CD4-positive, alpha-beta T cell treated with Interleukin-6 at 100 ng/mL for 8 hours (primary cell): ENCODE measurements around the gene FUT1.

ENCODE experiments used
- DNase-seq: peaks from one replicate; pipeline ENCODE4 v3.0.0-alpha.2; 2020; ENCODE audit warnings: mixed read lengths, low spot score

FUT1 gene

DNA sequence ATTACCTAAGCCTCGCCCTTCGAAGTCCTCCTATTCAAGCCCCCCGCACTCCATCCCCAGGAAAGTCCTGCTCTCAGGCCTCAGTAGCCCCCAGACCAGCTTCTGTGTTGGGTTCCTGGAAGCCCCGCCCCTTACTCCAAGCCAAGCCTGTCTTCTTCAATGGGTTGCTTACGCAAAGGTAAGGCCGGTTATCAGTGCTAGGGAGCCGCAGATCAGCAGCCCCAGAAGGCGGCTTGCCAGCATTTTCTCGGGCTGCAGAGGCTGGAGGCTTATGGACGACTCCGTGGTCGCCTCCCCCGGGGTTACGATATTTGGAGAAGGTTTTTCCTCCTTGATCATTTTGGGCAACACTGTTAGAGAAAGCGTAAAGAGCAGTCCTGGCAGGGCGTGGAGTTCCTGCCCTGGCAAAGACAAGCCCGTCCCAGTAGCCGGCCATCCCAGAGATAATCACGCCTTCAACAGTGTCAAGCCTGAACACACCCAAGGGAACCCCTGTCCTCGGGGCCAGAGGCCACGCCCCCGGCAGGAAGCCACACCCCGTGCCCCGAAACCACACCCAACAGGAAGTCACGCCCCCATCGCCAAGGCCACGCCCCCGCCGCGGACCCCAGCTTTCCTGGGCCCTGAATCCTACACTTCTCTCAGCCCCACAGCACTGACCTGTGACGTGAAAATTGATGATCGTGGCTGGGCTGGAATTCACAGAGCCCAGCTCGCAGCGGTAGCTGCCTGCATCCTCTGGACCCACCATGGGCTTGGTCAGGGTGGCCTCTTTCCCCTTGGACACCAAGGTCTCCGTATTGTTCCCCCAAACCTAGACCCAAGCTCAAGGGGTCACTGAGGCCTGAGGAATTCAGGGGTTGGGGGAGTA lies 11.1 kb downstream of the FUT1 start:
- no peak for DNase-seq

DNA sequence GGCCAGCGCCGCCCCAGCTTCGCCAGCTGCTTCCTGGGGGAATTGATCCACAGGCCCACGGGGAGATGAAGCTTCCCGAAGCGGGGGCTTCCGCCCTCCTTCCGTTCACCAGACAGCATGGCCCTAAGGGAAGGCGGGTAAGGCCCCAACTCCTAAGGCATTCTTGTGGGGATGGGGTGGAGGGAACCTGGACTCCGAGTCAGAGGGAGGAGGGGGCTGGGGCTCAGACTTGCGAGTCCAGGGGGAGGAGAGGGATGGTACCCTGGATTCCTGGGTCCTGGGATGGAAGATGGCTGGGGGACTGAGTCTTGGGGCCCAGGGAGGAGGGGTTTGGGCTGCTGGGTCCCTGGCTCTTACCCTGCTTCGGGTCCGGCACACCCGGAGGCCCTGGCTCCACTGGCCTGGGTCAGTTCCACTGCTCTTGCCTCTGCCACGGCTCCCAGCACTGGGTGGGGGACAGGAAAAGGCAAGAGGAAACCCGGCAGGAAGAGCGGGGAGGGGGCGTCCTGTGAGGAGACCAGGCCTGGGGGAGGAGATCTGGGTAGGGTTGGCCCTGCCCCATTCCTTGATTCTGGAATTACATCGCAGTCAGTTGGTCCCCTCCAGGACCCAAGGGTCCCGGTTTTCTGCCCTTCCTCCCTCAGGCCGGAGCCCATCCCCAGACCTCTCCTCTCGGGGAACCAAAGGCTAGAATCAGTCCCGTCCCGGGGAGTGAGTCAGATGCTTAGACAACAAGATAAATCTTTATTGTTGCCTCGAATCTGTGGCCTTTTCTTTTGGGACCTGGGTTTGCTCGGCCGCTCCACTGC lies 12.1 kb downstream of the FUT1 start, which contains the start of gene RASIP1:
RASIP1 (minus strand) TSS at position 447 of the 809 bp plus-strand sequence; CDS start at position 119, 328 bp downstream.
- no peak for DNase-seq

DNA sequence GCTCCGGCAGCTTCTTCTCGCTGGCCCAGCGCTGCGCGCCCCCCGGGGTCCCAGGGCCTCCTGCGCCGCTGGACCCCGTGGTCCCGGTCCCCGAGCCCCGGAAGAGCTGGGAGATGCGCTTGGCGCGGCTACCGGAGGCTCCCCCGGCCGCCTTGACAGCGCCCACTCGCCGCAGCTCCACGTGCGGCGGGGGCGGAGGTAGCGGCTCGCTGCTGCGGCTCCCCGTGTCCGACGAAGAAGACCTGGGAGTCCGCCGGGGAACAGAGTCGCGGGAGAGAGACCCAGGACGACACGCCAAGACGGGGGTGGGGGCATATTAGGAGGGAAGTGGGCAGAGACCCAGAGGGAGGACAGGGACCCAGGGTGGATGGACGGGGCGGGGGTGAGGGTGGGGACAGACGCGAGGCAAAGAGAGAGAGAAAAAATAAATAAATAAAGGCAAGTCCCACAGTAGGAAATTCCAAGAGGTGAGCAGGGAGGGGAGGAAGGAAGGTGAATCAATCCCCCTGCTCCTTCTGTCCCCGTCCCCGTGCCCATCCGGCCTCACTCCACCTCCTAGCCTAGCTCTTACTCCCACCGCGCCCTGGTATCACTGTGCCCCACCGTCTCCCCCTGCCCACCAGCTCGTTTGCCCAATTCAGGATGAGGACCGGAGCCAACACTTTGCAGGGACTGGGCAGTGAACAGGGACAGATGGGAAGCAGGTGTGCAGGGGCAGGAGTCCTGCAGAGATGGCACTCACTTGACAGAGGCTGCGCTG lies 12.9 kb downstream of the FUT1 start:
- no peak for DNase-seq

DNA sequence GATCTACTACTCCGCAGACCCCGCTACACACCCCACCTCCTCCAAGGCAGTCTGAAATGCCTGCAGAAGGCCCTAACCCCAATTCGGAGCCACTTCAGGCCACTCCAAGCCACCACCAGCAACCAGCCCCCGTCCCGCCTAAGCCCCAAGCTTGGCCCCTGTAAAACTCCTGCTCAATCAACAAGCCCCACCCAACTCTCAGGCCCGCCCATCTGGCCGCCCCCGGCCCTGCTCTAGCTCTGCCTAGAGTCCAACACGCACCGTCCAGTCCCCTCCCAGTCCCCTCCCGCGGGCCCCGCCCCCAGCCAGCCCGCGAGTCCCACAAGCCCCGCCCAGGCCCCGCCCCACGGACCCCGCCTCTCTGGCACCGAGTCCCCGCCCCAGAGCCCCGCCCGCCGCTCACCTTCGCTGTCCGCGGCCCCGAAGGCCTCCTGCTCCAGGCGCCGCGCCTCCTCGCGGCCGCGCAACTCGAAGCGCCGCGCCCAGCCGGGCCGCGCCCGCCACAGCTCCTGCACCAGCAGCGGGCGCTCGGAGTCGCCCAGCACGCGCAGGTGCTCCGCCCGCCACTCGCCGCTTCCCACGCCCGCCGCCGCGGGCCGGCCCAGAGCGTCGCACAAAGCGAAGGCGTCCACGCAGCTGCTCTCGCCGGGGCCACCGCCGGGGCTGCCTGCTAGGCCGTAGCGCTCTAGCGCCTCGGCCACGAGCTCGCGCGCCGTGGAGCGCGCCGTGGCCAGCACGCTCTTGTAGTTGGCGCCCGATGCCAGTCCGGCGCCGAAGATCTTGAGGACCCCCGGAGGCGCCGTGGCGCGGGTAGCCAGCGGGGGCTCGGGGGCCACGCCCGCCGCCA lies 13.7 kb downstream of the FUT1 start:
- peak; percentile 94 for DNase-seq

DNA sequence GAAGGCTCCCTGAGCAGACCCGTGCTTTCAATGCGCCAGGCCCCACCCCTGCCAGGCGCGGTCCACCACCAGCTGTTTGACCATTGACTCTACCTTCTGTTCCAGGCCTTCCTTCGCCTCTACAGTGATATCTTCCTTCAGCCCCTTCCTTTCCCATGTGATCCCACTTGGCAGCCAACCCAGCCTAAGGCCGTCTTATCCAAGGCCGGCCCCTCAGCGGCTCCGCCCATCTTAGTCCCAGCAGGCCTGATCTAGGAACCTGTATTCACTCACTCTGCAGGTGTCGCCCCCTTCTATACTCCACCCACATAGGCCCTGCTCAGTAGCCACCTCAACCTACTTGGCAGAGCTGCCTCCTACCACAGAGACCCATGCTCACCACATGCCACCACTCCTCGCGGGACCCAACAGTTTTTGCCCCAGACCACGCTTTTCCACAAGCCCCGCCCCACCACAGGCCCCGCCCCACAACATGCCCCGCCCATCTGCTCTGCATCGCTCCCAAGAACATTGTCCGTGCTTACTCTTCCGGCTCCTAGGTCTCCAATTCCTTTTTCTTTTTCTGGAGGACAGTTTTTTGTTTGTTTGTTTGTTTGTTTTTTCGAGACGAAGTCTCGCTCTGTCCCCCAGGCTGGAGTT lies 15.0 kb downstream of the FUT1 start:
- no peak for DNase-seq

DNA sequence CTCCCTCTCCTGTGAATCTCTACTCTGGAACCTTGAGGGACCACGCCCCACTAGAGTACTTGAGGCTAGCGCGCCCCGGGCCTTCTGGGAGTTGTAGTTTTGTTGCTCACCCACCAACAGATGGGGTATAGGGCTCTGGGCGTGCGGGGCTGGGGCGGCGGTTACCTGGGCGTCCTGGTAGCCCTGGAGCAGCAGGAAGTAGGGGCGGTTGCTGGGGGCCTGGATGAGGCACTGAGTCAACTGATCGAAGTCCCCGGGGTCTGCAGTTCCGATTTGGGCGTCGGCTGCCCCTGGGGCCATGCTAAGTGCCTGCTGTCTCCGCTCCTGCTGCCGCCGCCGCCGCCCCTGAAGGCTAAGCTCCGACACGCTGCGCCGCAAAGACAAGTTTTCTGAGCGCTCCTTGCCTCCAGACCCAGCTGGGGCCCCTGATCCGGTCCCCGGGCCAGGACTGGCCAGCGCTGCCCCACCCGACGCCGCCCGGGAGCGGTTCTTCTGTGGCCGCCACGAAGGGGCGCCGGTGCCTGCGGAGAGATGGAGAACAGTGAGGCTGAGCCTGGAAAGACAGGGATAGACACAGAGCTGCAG lies 17.3 kb downstream of the FUT1 start:
- no peak for DNase-seq

DNA sequence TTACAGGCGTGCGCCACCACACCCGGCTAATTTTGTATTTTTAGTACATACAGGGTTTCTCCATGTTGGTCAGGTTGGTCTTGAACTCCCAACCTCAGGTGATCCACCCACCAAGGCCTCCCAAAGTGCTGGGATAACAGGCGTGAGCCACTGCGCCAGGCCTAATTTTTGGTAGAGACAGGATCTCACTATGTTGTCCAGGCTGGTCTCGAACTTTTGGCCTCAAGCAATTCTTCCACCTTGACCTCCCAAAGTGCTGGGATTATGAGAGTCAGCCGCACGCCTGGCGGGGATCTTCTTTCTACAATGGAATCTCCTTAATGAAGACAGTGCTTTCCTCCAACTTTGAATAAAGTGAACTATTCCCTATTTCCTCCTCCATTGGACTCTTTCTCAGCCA lies 17.8 kb downstream of the FUT1 start:
- DNase-seq = no peak

DNA sequence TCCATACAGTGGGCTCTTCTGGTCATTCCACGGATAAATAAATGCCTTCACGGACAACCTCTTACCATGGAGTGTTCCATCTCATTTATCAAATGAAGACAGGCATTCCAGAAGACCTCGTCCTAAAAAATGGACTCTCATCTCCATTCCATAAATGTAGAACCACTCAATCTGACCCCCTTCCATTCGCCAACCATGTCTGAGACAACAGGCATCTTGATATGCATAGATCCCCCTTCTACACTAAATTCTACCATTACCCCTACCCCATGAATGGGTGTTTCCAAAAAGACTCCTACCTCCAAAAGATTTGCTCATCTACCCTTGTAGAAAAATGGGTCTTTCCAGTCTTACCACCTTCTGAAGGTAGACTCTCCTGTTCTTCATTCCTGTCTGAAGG lies 21.0 kb downstream of the FUT1 start:
- no peak for DNase-seq

DNA sequence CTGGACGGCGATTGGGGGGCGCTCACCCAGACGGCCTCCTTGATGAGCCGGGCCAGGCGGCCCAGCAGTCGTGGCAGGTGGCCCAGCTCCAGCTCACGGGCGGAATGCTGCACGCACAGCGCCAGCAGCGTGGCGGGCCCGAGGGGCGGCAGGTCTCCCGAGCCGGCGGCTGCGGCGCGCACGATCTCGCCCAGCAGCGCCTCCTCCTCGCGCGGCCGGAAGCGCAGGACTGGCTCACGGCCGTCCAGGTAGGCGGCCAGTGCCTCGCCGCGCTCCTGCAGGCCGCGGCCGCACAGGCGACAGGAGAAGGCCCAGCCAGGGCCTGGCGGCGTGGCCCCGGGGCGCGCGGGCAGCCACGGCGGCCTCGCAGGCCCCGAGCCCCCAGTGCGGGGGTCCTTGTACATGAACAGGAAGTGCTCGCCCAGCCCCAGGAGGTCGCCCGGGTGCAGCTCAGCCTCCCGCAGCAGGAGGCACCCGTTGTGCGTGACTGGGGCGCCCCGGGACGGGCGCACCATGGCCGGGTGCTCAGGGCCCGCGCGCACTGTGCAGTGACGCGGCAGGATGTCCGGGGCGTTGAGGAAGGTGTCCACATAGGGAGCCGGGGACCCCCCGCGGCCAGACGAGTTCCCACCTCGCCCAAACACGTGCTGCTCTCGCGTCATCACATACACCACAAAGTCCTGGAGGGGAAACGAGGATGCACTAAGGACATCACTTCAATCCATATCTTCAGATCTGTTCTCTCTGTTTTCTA lies 23.4 kb downstream of the FUT1 start:
- DNase-seq = no peak

DNA sequence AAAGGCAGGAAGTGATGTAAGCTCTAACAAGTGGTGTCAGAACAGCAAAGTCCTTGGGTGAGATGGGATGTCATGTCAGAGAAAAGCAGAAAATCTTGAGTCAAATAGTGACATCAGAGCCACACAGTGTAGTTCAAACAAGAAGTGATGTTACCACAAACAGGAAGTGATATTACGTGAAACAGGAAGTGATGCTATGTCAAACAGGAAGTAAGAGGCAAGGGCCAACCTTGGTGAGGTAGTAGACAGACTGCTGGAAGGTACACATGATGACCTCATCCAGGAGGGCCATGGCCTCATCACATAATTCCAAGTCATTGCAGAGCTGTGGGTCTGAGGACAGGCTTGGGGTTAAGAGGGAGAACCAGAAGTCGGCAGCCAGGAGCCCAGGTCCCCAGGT lies 25.9 kb downstream of the FUT1 start:
- peak; percentile 52 for DNase-seq

DNA sequence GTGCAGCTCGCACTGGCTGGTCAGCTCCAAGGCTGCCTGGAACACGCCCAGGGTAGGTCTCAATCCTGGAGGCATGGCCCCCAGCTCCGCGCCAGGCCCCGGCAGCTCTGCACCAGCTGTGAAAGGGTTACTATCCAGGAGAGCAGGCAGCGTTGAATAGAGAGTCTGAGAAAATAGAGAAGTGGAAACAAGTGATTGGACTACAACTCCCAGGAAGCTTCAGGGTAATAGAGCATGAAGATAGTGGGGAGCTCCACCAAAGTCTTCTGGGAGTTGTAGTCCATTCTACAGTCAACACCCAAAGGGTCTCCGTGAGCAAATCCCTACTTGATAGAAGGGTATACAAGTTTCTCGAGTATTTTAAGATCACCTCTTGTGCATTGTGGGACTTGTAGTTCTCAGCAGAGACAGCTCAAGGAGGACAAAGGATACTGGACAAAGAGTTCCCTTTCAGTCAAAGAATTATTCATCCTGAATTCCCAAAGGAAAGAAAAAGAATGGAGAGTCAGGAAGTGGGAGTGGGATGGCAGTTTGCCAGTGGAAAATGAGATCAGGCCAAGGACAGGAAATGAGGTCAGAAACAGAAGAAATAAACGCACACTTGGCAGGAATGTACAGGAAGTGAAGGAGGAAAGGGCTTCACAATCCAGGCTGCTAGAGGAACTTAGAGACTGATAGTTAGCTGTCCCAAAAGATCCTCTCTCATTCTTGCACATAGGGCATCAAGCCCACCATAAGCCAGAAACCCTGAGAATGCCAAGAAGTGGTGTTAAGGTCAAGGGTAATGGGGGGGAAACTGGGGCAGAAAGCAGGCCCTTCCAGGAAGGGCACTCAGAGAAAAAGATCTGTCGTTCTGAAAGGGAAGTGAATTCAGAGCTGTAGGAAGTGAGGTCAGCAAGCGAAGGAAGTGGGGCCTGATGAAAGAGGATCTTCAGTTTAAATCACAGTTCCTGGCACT lies 27.4 kb downstream of the FUT1 start:
- peak; percentile 50 for DNase-seq

DNA sequence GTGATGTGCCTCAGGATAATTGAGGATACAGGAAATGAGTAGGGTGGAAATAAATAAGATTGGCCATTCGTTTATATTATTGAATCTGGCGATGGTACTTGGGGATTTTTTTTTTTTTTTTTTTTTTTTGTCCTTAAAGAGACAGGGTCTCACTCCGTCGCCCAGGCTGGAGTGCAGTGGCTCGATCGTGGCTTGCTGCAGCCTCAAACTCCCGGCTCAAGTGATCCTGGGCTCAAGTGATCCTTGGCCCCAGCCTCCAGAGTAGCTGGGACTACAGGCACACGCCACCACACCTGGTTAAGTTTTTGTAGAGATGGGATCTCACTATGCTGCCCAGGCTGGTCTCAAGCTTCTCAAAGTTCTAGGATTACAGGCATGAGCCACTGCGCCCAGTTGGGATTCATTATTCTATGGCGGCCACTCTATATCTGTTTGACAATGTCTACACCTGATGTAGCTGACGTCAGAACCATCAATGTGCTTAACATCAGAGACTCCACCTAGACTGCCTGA lies 30.2 kb downstream of the FUT1 start:
- DNase-seq = no peak

DNA sequence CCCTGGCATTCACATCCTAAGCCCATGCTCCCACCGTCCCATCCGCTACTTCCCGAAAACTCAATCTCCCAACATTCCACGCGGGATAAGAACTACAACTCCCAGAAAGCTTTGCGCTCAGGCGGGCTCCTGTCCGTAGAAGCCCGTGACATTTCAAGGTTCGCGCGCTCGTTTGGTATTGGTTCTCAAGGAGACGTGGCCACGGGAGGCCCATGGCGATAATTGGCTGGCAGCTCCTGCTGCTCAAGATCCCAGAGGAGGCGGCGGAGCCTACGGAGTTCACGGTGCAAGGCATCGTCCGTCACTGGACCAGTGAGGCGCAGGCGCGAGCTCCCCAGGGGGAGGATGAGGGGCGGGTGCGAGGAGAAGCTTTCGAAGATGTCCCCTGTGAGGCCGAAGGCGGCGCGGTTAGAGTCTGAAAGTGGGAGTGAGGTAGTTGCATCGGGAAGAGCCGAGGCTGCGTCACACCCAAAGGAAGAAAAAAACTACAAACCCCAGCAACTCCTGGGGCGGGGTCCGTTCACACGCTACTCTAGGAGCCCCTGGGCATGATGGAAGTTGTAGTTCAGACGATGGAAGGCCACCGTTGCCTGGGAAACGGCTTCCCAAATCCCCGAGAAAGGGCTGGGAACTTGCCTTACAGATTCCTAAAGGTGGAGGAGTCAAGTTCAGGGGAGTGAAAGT lies 31.7 kb downstream of the FUT1 start:
- peak; percentile 93 for DNase-seq

DNA sequence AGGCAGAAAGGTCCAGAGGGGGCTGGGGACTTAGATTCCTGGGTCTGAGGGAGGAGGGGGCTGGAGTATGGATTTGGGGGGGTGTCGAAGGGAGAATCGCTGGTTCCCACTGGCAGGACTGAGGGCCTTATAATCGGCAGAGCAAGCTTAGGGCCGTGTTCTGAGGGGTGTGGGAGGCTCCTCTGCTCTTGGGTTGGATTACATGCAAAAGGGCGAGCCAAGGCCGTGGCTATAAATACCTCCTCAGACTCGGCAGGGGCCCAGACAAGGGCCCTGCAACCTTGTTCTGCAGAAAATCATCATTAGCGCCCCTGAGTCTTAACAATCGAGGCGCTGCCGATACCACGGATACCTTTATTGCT lies 32.2 kb downstream of the FUT1 start:
- DNase-seq = no peak

DNA sequence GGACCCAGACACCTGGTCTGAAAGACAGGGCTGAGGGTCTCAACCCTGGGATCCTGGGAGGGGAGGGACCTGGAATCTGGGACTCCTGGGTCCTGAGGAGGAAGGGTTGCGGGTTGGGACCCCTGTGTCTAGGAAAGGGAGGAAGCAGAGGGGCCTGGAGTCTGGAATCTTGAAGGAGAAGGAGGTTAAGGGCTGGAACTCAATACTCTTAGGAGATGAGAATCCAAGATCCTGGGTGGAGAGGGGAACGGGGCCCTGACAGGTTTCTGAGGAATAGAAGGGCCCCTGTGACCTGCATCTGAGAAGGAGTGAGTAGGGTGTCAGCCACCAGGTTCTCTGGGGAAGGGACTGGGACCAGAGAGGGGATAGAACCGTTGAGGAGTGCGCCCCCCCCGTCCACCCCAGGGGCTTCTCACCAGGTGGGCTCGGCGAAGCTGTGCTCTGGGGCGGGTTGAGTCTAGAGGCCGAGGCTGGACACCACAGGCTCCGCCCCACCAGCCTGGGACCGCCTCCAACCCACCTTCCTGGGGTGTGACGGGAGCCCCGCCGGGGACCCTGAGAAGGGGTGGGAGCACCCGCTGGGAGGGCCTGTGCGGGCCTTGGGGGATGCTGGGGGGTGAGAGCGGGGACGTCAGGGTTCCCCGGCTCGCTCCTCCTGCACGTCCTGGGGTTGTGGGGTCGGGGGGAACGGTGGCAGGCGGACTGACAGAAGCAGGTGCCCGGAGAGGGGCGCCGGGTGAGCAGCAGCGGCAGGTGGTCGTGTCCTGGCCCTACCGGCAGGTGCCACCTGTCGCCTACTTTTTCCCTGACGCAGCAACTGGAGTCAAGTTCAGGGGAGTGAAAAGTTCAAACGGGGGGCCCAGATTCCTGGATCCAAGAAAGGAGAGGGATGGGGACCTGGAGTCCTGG lies 32.9 kb downstream of the FUT1 start, which contains the start of gene MAMSTR:
MAMSTR (minus strand) TSS at position 463 of the 909 bp plus-strand sequence. CDS start 694 bp downstream, outside the sequence.
- no peak for DNase-seq

DNA sequence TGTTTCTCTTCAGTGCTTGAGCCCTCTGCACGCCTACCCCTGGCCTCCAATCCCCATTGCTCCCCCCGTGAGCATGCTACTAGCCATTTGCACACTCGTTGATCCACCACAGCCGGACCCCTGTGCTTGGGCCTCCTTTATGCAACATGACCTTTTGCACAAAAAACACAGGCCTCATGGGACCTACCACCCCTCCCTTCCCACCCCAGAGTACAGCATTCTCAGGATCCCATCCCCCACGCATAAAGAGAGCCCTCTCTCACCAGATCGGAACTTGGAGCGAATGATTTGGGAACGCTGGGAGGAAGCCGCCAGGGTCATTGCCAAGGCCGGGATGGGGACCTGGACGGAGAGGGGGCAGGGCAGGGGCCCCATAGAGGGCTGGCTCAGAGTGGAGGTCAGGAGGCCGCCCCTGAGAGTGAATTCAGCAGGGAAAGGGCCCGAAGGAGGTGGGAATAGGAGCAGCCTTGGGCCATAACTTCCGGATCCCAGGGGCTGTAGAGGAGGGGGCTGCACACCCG lies 33.7 kb downstream of the FUT1 start:
- DNase-seq = no peak
